K562 (cell line): Measurements from ENCODE around the gene COL1A2. TPM values are rescaled to one million over a fixed set of nuclear protein-coding genes. Genes with fewer than 3 reads are reported as not detected.

ENCODE experiments used
- CEBPZ ChIP-seq: fragments of 150-350 bp; IDR thresholded peaks from 2 replicates; pipeline ENCODE4 v1.6.1; 2014; ENCODE audit warnings: low read depth, mild to moderate bottlenecking, low read length, borderline replicate concordance
- CLOCK ChIP-seq: fragments of 250-450 bp; sonication (Bioruptor Pico); IDR thresholded peaks from 2 replicates; pipeline ENCODE4 v1.4.0; 2020; ENCODE audit warnings: mild to moderate bottlenecking, moderate library complexity, borderline replicate concordance
- CSDE1 ChIP-seq, 2 experiments: fragments of 450-650 bp; IDR thresholded peaks; 2 replicates each; pipeline ENCODE4 v1.6.1; 2016; ENCODE audit warnings: mild to moderate bottlenecking in 1 of 2
- GATAD2B ChIP-seq: fragments of 450-650 bp; IDR thresholded peaks from 2 replicates; pipeline ENCODE4 v1.6.1; 2017; ENCODE audit warnings: mild to moderate bottlenecking, borderline replicate concordance
- PTBP1 ChIP-seq: fragments of 200-400 bp; formaldehyde crosslinking; IDR thresholded peaks from 2 replicates; pipeline ENCODE4 v1.6.1; 2017; ENCODE audit warnings: low read depth, low read length
- polyA plus RNA-seq, 8 experiments: library from polyadenylated mRNA; depleted of rRNA in 4 of 8; stranded (reverse) in 5 of 8; unstranded in 3 of 8; fragments of >200 nt; fragmentation: Nextera tagmentation in 2 of 8; fragmentation: Illumina TruSeq in 1 of 8; extraction: Ambion mirVana in 2 of 8; extraction: Trizol in 1 of 8; gene quantifications; 2 replicates each; pipeline versions ENCODE4 v1.2.1 to v1.2.3, GENCODE V29; 2011 to 2014; ENCODE audit warnings: inconsistent platforms in 1 of 8, missing spikeins in 1 of 8
- total RNA-seq, 7 experiments: library from RNA; depleted of rRNA in 6 of 7; stranded (reverse); fragments of >200 nt in 6 of 7; fragmentation: Illumina TruSeq in 2 of 7; extraction: Trizol in 2 of 7; gene quantifications; 2 replicates each; pipeline versions ENCODE4 v1.2.1 to v1.2.3, GENCODE V29; 2011 to 2021; ENCODE audit warnings: low replicate concordance in 1 of 7
- TF ChIP-seq, protein P1 (sequence below): fragments of 450-650 bp; formaldehyde crosslinking; conservative IDR thresholded peaks from 2 replicates; pipeline ENCODE4 v1.4.0; 2022; ENCODE audit warnings: mild to moderate bottlenecking, missing genetic modification characterization

Gene COL1A2
- total and polyA plus RNA-seq, 9 of the 15 experiments (the other 6 are each of a cell fraction or from before 2014, with no cell fraction given) = 0.94 to 11.6 (median 1.7) TPM

GRCh38 chr7:94425546-94425945 lies 30.9 kb downstream of the COL1A2 start (continued):
- TF ChIP-seq CLOCK (no peak), GATAD2B (no peak), CEBPZ (no peak), CSDE1 (IDR thresholded peaks at IDR 0.05) (no peak), PTBP1 (no peak)
- TF ChIP-seq, protein P1, sequence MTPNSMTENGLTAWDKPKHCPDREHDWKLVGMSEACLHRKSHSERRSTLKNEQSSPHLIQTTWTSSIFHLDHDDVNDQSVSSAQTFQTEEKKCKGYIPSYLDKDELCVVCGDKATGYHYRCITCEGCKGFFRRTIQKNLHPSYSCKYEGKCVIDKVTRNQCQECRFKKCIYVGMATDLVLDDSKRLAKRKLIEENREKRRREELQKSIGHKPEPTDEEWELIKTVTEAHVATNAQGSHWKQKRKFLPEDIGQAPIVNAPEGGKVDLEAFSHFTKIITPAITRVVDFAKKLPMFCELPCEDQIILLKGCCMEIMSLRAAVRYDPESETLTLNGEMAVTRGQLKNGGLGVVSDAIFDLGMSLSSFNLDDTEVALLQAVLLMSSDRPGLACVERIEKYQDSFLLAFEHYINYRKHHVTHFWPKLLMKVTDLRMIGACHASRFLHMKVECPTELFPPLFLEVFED (CRISPR knock-in tag) = no peak
